ENCODE data around the gene PGAP3.

PGAP3 gene

GRCh38 chr17:39697961-39698360 lies 10.1 kb upstream of the PGAP3 start:
- no peak for DNase-seq (ENCODE audit: low read depth in 2 of 3, low spot score in 2 of 3)

GRCh38 chr17:39696731-39697130 lies 8.9 kb upstream of the PGAP3 start:
- no peak for DNase-seq (ENCODE audit: low read depth in 2 of 3, low spot score in 2 of 3)

- DNase-seq (ENCODE audit: low read depth in 2 of 3, low spot score in 2 of 3) = no peak
Observed at GRCh38 chr17:39695089-39695474, 7.2 kb upstream of the PGAP3 start.

GRCh38 chr17:39694593-39694992 lies 6.7 kb upstream of the PGAP3 start:
- DNase-seq (ENCODE audit: low read depth in 2 of 3, low spot score in 2 of 3) = no peak

- no peak for DNase-seq (ENCODE audit: low read depth in 2 of 3, low spot score in 2 of 3)
Observed at GRCh38 chr17:39688945-39689344, 1.1 kb upstream of the PGAP3 start.

- no peak for DNase-seq (ENCODE audit: low read depth in 2 of 3, low spot score in 2 of 3)
Observed at GRCh38 chr17:39688475-39688835, 598 bp upstream of the PGAP3 start.

- no peak for DNase-seq (ENCODE audit: low read depth in 2 of 3, low spot score in 2 of 3)
Observed at GRCh38 chr17:39687101-39687545, 734 bp downstream of the PGAP3 start.

GRCh38 chr17:39684369-39685192 lies 3.3 kb downstream of the PGAP3 start:
- no peak for DNase-seq (ENCODE audit: low read depth in 2 of 3, low spot score in 2 of 3)

GRCh38 chr17:39683295-39683939 lies 4.4 kb downstream of the PGAP3 start:
- no peak for DNase-seq (ENCODE audit: low read depth in 2 of 3, low spot score in 2 of 3)

- no peak for DNase-seq (ENCODE audit: low read depth in 2 of 3, low spot score in 2 of 3)
Observed at GRCh38 chr17:39679521-39680192, 8.2 kb downstream of the PGAP3 start.

- no peak for DNase-seq (ENCODE audit: low read depth in 2 of 3, low spot score in 2 of 3)
Observed at GRCh38 chr17:39678340-39679116, 9.3 kb downstream of the PGAP3 start.

GRCh38 chr17:39677542-39678339 lies 10.1 kb downstream of the PGAP3 start:
- DNase-seq (ENCODE audit: low read depth in 2 of 3, low spot score in 2 of 3) = no peak

- no peak for DNase-seq (ENCODE audit: low read depth in 2 of 3, low spot score in 2 of 3)
Observed at GRCh38 chr17:39677072-39677471, 10.8 kb downstream of the PGAP3 start.

GRCh38 chr17:39676198-39676819 lies 11.5 kb downstream of the PGAP3 start:
- DNase-seq (ENCODE audit: low read depth in 2 of 3, low spot score in 2 of 3) = peak in 1 of 3 experiments; percentile 16

- DNase-seq (ENCODE audit: low read depth in 2 of 3, low spot score in 2 of 3) = no peak
Observed at GRCh38 chr17:39675390-39676082, 12.3 kb downstream of the PGAP3 start.

- no peak for DNase-seq (ENCODE audit: low read depth in 2 of 3, low spot score in 2 of 3)
Observed at GRCh38 chr17:39674702-39675389, 13.0 kb downstream of the PGAP3 start.

- DNase-seq (ENCODE audit: low read depth in 2 of 3, low spot score in 2 of 3) = no peak
Observed at GRCh38 chr17:39674179-39674578, 13.7 kb downstream of the PGAP3 start.

- no peak for DNase-seq (ENCODE audit: low read depth in 2 of 3, low spot score in 2 of 3)
Observed at GRCh38 chr17:39673335-39674081, 14.3 kb downstream of the PGAP3 start.
